ENCODE measurements around the gene POLR3GL. TPM values are rescaled to one million over a fixed set of nuclear protein-coding genes. Genes with fewer than 3 reads are reported as not detected.

The POLR3GL gene
- total RNA-seq, 1 experiment from 2014 or later, result 7.9 TPM

- no peak overlapping the region for H3K4me3 Mint-ChIP-seq
Measured at GRCh38 chr1:145988773-145989172, 24.3 kb downstream of the POLR3GL start.

More at GRCh38 chr1:145988773-145989172, 24.3 kb downstream of the POLR3GL start:
- Histone ChIP-seq H3K4ac (ENCODE audit: low read depth, low read length) (no peak overlapping the region), H2AK5ac (ENCODE audit: insufficient read length, low read length) (no peak overlapping the region), H2BK15ac (ENCODE audit: low read depth, low read length) (no peak overlapping the region), H2BK5ac (ENCODE audit: insufficient read length, low read length) (no peak overlapping the region), H3K18ac (ENCODE audit: insufficient read length, low read depth, low read length) (no peak overlapping the region), H3K27me3 (ENCODE audit: insufficient read depth, low read length) (no peaks in the 10 kb centered on the region), H3K23ac (ENCODE audit: insufficient read length, low read depth, low read length) (no peak overlapping the region), H3K4me2 (ENCODE audit: insufficient read depth, insufficient read length, low read length) (no peak overlapping the region), H3K79me1 (ENCODE audit: insufficient read depth, low read depth, low read length, poor library complexity, severe bottlenecking) (no peaks in the 10 kb centered on the region), H3K27ac (ENCODE audit: insufficient read length, low read depth, low read length) (no peak overlapping the region), H3T11ph (ENCODE audit: low read length) (no peak overlapping the region), H3K23me2 (ENCODE audit: insufficient read length, low read depth, low read length, poor library complexity, severe bottlenecking) (no peaks in the 10 kb centered on the region), H2BK20ac (ENCODE audit: low read depth, low read length, poor library complexity, severe bottlenecking) (no peak overlapping the region), H3K9me3 (ENCODE audit: control insufficient read depth, low read depth, low read length) (no peaks in the 10 kb centered on the region), H3K79me2 (ENCODE audit: insufficient read depth, low read length) (no peaks in the 10 kb centered on the region), H3K56ac (ENCODE audit: insufficient read length, low read depth, low read length) (no peak overlapping the region), H2AFZ (ENCODE audit: low read length) (no peak overlapping the region), H4K5ac (ENCODE audit: insufficient read length, low read depth, low read length) (no peak overlapping the region), H2BK120ac (ENCODE audit: low read depth, low read length, poor library complexity, severe bottlenecking) (no peak overlapping the region), H3K9ac (ENCODE audit: extremely low read depth, insufficient read length, low read length) (no peak overlapping the region), H3K4me1 (ENCODE audit: insufficient read depth, low read length) (peaks cover 9% of the 10 kb centered on the region; the same call in 1 of the 2 replicates), H4K8ac (replicated peaks; ENCODE audit: insufficient read length, low read depth, low read length) (no peak overlapping the region), H4K91ac (ENCODE audit: insufficient read length, low read depth, low read length) (no peak overlapping the region), H3K14ac (ENCODE audit: insufficient read depth, low read length) (no peak overlapping the region), H2BK12ac (ENCODE audit: insufficient read length, low read depth, low read length) (no peak overlapping the region), H4K20me1 (ENCODE audit: control insufficient read depth, insufficient read depth, insufficient read length) (no peaks in the 10 kb centered on the region)
- Mint-ChIP-seq H3K4me1 (peaks cover 23 to 38% of the 10 kb centered on the region in 2 experiments), H3K27me3 (ENCODE audit: low read depth) (no peaks in the 10 kb centered on the region), H3K9me3 (no peaks in the 10 kb centered on the region), H3K36me3 (ENCODE audit: insufficient read depth in 1 of 3, low read depth in 3 of 3) (peaks cover 11 to 15% (median 14%) of the 10 kb centered on the region in 3 experiments; a peak in 6 of 7 replicates), H3K27ac (0 out of 7 replicates have a peak overlapping the region, but pooled peaks of 1 of the 3 experiments have one; percentile 7)
- no peak for DNase-seq
- no CpG with 5 or more reads among the region's 5 CpGs for WGBS (ENCODE audit: extremely low coverage, insufficient read length, low lambda C conversion rate)
- no peak for TF ChIP-seq CTCF (conservative IDR thresholded peaks at IDR 0.05)

Measured in H9 (cell line).